GM23338 (cell line): ENCODE measurements around the gene ULK4. TPM values are rescaled to one million over a fixed set of nuclear protein-coding genes. Genes with fewer than 3 reads are reported as not detected.

Source experiments
- ATAC-seq: fragments of 200-7000 bp; cut with Tn5 transposase; 3 replicates; pipeline ENCODE4 v1.9.1; 2020
- DNase-seq: peaks from one replicate; pipeline ENCODE4 v3.0.0-alpha.2; 2015; ENCODE audit warnings: low spot score
- H2AFZ ChIP-seq: fragments of 200-600 bp; sonication (generic); 2 replicates; pipeline ENCODE4 v1.8.0; 2016; ENCODE audit warnings: antibody characterized with exemption, mild to moderate bottlenecking, moderate library complexity
- H3F3A ChIP-seq: fragments of 200-600 bp; sonication (generic); replicated peaks from 2 replicates; pipeline ENCODE4 v1.8.0; 2017; ENCODE audit warnings: antibody characterized with exemption, mixed run types, low read depth
- H3K27ac ChIP-seq: fragments of 200-600 bp; sonication (generic); 2 replicates; pipeline ENCODE4 v1.6.1; 2016; ENCODE audit warnings: low read depth
- H3K27me3 ChIP-seq: fragments of 200-600 bp; sonication (generic); 2 replicates; pipeline ENCODE4 v1.8.0; 2016; ENCODE audit warnings: mild to moderate bottlenecking, mixed run types, moderate library complexity; ENCODE audit not compliant: insufficient read depth
- H3K36me3 ChIP-seq: fragments of 200-600 bp; sonication (generic); 2 replicates; pipeline ENCODE4 v1.8.0; 2016; ENCODE audit warnings: mild to moderate bottlenecking; ENCODE audit not compliant: insufficient read depth
- H3K4me1 ChIP-seq: fragments of 200-600 bp; sonication (generic); 2 replicates; pipeline ENCODE4 v1.8.0; 2016; ENCODE audit warnings: mild to moderate bottlenecking, moderate library complexity; ENCODE audit not compliant: insufficient read depth
- H3K4me2 ChIP-seq: fragments of 200-600 bp; sonication (generic); 2 replicates; pipeline ENCODE4 v1.7.1; 2017; ENCODE audit warnings: mixed run types
- H3K4me3 ChIP-seq: fragments of 200-600 bp; sonication (generic); 2 replicates; pipeline ENCODE4 v1.6.1; 2016; ENCODE audit warnings: mixed run types
- H3K79me2 ChIP-seq: fragments of 200-600 bp; sonication (generic); replicated peaks from 2 replicates; pipeline ENCODE4 v1.8.0; 2017; ENCODE audit warnings: mild to moderate bottlenecking; ENCODE audit not compliant: insufficient read depth
- H3K9me2 ChIP-seq: fragments of 200-600 bp; sonication (generic); 2 replicates; pipeline ENCODE4 v1.8.0; 2017; ENCODE audit not compliant: insufficient read depth
- H4K20me1 ChIP-seq: fragments of 200-600 bp; sonication (generic); replicated peaks from 2 replicates; pipeline ENCODE4 v1.8.0; 2017; ENCODE audit warnings: mild to moderate bottlenecking; ENCODE audit not compliant: insufficient read depth
- H3K27ac Mint-ChIP-seq: 2 replicates; pipeline ENCODE4 v1.8.0; 2020; ENCODE audit warnings: inconsistent platforms, mild to moderate bottlenecking, moderate library complexity, mixed read lengths
- H3K27me3 Mint-ChIP-seq: 3 replicates; pipeline ENCODE4 v1.8.0; 2022; ENCODE audit warnings: low read depth, mild to moderate bottlenecking, moderate library complexity, mixed read lengths, inconsistent platforms; ENCODE audit not compliant: insufficient read depth, poor library complexity
- H3K36me3 Mint-ChIP-seq: 3 replicates; pipeline ENCODE4 v1.8.0; 2021; ENCODE audit warnings: low read depth, mild to moderate bottlenecking, inconsistent platforms, moderate library complexity, mixed read lengths
- H3K4me1 Mint-ChIP-seq: 3 replicates; pipeline ENCODE4 v1.8.0; 2020; ENCODE audit warnings: mild to moderate bottlenecking, inconsistent platforms, mixed read lengths
- H3K4me3 Mint-ChIP-seq: 3 replicates; pipeline ENCODE4 v1.8.0; 2021; ENCODE audit warnings: moderate library complexity, mild to moderate bottlenecking, inconsistent platforms, mixed read lengths
- H3K9me3 Mint-ChIP-seq: 3 replicates; pipeline ENCODE4 v1.8.0; 2020; ENCODE audit warnings: moderate library complexity, mild to moderate bottlenecking, inconsistent platforms, mixed read lengths
- NANOG ChIP-seq: IDR thresholded peaks from 2 replicates; pipeline ENCODE4 v1.6.1; 2016; ENCODE audit warnings: antibody characterized with exemption, borderline replicate concordance
- STAT1 ChIP-seq: IDR thresholded peaks from one replicate; pipeline ENCODE4 v1.6.1; 2016; ENCODE audit warnings: antibody characterized with exemption; ENCODE audit not compliant: unreplicated experiment
- polyA plus RNA-seq: library from polyadenylated mRNA; unstranded; fragments of >200 nt; fragmentation: Nextera tagmentation; extraction: Ambion mirVana; gene quantifications from 2 replicates; pipeline ENCODE4 v1.2.1, GENCODE V29; 2016
- total RNA-seq: library from RNA; depleted of rRNA; stranded (reverse); fragments of >200 nt; shearing (Covaris generic); gene quantifications from 2 replicates; pipeline ENCODE4 v1.2.3, GENCODE V29; 2014
- TF ChIP-seq, protein P1 (sequence below): fragments of 250-450 bp; sonication (Bioruptor Pico); IDR thresholded peaks from 2 replicates; pipeline ENCODE4 v1.5.0; 2020; ENCODE audit warnings: mild to moderate bottlenecking, moderate library complexity
- TF ChIP-seq, protein P2 (sequence below): IDR thresholded peaks from one replicate; pipeline ENCODE4 v1.6.1; 2018; ENCODE audit warnings: antibody characterized with exemption; ENCODE audit not compliant: unreplicated experiment
- TF ChIP-seq, protein P3 (sequence below): IDR thresholded peaks from 2 replicates; pipeline ENCODE4 v1.6.1; 2016; ENCODE audit warnings: antibody characterized with exemption
- TF ChIP-seq, protein P4 (sequence below), 2 experiments: fragments of 200-600 bp in 1 of 2; sonication (generic) in 1 of 2; conservative IDR thresholded peaks; 2 replicates each; pipeline versions ENCODE4 v1.5.1 to v1.6.1; 2016 to 2017; ENCODE audit warnings: antibody characterized with exemption in 2 of 2, low read depth in 2 of 2, mild to moderate bottlenecking in 2 of 2, moderate library complexity in 1 of 2

Gene ULK4
- total and polyA plus RNA-seq, 2 experiments from 2014 or later, result 20.8 to 41.4 TPM

DNA sequence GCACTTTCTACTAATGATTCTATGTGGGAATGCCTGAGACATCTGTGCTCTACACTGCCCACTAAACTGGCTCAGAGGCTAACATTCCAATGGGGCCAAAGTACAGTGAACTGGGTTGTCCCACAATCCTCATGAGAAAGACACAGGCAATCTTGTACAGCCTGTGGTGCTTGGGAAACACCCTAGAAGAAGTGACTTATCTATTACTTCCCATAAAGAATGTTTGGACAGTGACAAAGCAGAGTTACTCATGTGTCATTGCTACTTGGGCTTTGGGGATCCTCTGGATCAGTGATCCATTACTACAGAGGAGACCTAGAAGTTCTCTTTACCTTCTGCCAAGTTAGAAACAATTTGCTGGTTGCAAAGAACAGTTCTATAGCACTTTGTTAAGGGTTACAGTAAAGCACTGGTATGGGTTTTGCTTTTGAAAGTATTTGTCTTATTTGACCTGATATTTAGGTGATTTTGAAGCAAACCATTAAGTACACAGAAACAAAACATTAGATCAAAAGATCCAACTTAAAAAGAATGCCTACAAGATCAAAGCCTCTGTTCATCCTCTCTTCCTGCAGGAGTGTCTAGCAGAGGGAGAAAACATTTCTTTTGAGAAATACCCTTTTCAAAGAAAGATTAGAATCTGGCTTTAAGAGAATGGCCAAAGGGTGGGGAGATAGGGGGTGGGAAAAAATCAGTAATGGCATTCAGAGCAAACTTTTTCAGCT is 686.8 kb downstream of the ULK4 start (continued):
- TF ChIP-seq, protein P1, sequence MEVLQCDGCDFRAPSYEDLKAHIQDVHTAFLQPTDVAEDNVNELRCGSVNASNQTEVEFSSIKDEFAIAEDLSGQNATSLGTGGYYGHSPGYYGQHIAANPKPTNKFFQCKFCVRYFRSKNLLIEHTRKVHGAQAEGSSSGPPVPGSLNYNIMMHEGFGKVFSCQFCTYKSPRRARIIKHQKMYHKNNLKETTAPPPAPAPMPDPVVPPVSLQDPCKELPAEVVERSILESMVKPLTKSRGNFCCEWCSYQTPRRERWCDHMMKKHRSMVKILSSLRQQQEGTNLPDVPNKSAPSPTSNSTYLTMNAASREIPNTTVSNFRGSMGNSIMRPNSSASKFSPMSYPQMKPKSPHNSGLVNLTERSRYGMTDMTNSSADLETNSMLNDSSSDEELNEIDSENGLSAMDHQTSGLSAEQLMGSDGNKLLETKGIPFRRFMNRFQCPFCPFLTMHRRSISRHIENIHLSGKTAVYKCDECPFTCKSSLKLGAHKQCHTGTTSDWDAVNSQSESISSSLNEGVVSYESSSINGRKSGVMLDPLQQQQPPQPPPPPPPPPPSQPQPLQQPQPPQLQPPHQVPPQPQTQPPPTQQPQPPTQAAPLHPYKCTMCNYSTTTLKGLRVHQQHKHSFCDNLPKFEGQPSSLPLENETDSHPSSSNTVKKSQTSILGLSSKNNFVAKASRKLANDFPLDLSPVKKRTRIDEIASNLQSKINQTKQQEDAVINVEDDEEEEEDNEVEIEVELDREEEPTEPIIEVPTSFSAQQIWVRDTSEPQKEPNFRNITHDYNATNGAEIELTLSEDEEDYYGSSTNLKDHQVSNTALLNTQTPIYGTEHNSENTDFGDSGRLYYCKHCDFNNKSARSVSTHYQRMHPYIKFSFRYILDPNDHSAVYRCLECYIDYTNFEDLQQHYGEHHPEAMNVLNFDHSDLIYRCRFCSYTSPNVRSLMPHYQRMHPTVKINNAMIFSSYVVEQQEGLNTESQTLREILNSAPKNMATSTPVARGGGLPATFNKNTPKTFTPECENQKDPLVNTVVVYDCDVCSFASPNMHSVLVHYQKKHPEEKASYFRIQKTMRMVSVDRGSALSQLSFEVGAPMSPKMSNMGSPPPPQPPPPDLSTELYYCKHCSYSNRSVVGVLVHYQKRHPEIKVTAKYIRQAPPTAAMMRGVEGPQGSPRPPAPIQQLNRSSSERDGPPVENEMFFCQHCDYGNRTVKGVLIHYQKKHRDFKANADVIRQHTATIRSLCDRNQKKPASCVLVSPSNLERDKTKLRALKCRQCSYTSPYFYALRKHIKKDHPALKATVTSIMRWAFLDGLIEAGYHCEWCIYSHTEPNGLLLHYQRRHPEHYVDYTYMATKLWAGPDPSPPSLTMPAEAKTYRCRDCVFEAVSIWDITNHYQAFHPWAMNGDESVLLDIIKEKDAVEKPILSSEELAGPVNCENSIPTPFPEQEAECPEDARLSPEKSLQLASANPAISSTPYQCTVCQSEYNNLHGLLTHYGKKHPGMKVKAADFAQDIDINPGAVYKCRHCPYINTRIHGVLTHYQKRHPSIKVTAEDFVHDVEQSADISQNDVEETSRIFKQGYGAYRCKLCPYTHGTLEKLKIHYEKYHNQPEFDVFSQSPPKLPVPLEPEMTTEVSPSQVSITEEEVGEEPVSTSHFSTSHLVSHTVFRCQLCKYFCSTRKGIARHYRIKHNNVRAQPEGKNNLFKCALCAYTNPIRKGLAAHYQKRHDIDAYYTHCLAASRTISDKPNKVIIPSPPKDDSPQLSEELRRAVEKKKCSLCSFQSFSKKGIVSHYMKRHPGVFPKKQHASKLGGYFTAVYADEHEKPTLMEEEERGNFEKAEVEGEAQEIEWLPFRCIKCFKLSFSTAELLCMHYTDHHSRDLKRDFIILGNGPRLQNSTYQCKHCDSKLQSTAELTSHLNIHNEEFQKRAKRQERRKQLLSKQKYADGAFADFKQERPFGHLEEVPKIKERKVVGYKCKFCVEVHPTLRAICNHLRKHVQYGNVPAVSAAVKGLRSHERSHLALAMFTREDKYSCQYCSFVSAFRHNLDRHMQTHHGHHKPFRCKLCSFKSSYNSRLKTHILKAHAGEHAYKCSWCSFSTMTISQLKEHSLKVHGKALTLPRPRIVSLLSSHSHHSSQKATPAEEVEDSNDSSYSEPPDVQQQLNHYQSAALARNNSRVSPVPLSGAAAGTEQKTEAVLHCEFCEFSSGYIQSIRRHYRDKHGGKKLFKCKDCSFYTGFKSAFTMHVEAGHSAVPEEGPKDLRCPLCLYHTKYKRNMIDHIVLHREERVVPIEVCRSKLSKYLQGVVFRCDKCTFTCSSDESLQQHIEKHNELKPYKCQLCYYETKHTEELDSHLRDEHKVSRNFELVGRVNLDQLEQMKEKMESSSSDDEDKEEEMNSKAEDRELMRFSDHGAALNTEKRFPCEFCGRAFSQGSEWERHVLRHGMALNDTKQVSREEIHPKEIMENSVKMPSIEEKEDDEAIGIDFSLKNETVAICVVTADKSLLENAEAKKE (CRISPR knock-in tag), result no peak
- TF ChIP-seq, protein P2, sequence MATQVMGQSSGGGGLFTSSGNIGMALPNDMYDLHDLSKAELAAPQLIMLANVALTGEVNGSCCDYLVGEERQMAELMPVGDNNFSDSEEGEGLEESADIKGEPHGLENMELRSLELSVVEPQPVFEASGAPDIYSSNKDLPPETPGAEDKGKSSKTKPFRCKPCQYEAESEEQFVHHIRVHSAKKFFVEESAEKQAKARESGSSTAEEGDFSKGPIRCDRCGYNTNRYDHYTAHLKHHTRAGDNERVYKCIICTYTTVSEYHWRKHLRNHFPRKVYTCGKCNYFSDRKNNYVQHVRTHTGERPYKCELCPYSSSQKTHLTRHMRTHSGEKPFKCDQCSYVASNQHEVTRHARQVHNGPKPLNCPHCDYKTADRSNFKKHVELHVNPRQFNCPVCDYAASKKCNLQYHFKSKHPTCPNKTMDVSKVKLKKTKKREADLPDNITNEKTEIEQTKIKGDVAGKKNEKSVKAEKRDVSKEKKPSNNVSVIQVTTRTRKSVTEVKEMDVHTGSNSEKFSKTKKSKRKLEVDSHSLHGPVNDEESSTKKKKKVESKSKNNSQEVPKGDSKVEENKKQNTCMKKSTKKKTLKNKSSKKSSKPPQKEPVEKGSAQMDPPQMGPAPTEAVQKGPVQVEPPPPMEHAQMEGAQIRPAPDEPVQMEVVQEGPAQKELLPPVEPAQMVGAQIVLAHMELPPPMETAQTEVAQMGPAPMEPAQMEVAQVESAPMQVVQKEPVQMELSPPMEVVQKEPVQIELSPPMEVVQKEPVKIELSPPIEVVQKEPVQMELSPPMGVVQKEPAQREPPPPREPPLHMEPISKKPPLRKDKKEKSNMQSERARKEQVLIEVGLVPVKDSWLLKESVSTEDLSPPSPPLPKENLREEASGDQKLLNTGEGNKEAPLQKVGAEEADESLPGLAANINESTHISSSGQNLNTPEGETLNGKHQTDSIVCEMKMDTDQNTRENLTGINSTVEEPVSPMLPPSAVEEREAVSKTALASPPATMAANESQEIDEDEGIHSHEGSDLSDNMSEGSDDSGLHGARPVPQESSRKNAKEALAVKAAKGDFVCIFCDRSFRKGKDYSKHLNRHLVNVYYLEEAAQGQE, result no peak

DNA sequence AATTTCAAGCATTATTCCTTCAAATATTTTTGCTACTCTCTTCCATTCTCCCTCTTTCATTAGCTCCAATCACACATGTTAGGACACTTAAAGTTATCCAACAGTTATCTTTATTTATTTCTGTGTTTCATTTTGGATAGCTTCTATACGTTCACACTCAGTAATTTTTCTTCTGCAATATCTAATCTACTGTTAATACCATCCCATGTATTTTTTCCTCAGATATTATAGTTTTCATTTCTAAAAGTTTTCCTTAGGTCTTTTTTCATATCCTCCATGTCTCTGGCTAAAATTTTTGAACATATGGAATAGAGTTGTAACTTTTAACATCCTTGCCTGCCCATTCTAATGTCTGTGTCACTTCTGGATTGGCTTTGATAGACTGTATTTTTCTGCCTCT is 689.2 kb downstream of the ULK4 start:
- Histone ChIP-seq H3K79me2 (no peaks in the 10 kb centered on the region), H2AFZ (no peak overlapping the region), H4K20me1 (no peaks in the 10 kb centered on the region), H3F3A (no peaks in the 10 kb centered on the region), H3K4me2 (no peak overlapping the region), H3K36me3 (0 out of 2 replicates have a peak, but pooled peaks cover 3% of the 10 kb centered on the region), H3K4me3 (no peak overlapping the region), H3K27ac (no peak overlapping the region), H3K9me2 (0 out of 2 replicates have a peak, but pooled peaks cover 6% of the 10 kb centered on the region), H3K27me3 (no peaks in the 10 kb centered on the region), H3K4me1 (no peaks in the 10 kb centered on the region; the same call in 1 of the 2 replicates)
- Mint-ChIP-seq H3K4me3 (no peak overlapping the region), H3K9me3 (peaks cover 37% of the 10 kb centered on the region), H3K36me3 (peaks cover 37% of the 10 kb centered on the region), H3K27ac (no peak overlapping the region), H3K4me1 (peaks cover under 1% of the 10 kb centered on the region; the same call in 2 of the 3 replicates), H3K27me3 (peaks cover 2% of the 10 kb centered on the region)
- DNase-seq (no peak), ATAC-seq (no peak)
- TF ChIP-seq, protein P3, sequence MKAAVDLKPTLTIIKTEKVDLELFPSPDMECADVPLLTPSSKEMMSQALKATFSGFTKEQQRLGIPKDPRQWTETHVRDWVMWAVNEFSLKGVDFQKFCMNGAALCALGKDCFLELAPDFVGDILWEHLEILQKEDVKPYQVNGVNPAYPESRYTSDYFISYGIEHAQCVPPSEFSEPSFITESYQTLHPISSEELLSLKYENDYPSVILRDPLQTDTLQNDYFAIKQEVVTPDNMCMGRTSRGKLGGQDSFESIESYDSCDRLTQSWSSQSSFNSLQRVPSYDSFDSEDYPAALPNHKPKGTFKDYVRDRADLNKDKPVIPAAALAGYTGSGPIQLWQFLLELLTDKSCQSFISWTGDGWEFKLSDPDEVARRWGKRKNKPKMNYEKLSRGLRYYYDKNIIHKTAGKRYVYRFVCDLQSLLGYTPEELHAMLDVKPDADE, result no peak
- TF ChIP-seq, protein P2, result no peak
- TF ChIP-seq NANOG (no peak), STAT1 (no peak)
- TF ChIP-seq, protein P4, sequence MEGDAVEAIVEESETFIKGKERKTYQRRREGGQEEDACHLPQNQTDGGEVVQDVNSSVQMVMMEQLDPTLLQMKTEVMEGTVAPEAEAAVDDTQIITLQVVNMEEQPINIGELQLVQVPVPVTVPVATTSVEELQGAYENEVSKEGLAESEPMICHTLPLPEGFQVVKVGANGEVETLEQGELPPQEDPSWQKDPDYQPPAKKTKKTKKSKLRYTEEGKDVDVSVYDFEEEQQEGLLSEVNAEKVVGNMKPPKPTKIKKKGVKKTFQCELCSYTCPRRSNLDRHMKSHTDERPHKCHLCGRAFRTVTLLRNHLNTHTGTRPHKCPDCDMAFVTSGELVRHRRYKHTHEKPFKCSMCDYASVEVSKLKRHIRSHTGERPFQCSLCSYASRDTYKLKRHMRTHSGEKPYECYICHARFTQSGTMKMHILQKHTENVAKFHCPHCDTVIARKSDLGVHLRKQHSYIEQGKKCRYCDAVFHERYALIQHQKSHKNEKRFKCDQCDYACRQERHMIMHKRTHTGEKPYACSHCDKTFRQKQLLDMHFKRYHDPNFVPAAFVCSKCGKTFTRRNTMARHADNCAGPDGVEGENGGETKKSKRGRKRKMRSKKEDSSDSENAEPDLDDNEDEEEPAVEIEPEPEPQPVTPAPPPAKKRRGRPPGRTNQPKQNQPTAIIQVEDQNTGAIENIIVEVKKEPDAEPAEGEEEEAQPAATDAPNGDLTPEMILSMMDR (conservative IDR thresholded peaks at IDR 0.05; ENCODE audit: low read depth in 2 of 2), result no peak
